ENCODE results near the gene DDX1. TPM values are rescaled to one million over a fixed set of nuclear protein-coding genes. Genes with fewer than 3 reads are reported as not detected.

DDX1 gene
- total and polyA plus RNA-seq, 10 of the 15 experiments (the other 5 are each of a cell fraction or from before 2014, with no cell fraction given) = 53.2 to 134 (median 85.6) TPM

- ChIA-PET CTCF (interaction anchor here (2.2 to 4.7 kb wide), 2 partner anchors 14 to 27 kb away, joined by 6 to 26 read pairs; no protein-coding TSS in a partner anchor), SMC1A (ENCODE audit: uncharacterized antibody, unreplicated experiment) (no interaction called here), POLR2A (no interaction called here), RAD21 (ENCODE audit: unreplicated experiment) (no interaction called here)
- no peak overlapping the region for H3K9ac ChIP-seq (ENCODE audit: control insufficient read depth, insufficient read depth, low read length)
- TF ChIP-seq GABPA (IDR thresholded peaks at IDR 0.05; ENCODE audit: low read depth) (no peak), SP1 (IDR thresholded peaks at IDR 0.05; ENCODE audit: low read depth, low read length) (no peak), KLF5 (IDR thresholded peaks at IDR 0.05; ENCODE audit: partially characterized antibody) (no peak), ZBTB4 (CRISPR knock-in tag; IDR thresholded peaks at IDR 0.05) (no peak), ATF3 (IDR thresholded peaks at IDR 0.05; ENCODE audit: borderline replicate concordance, extremely low read depth, low read depth, low read length) (no peak), RELA (IDR thresholded peaks at IDR 0.05; ENCODE audit: borderline replicate concordance, partially characterized antibody) (no peak), MYC (IDR thresholded peaks at IDR 0.05; ENCODE audit: insufficient read depth, insufficient read length, insufficient replicate concordance, low read length, severe bottlenecking) (no peak)
- ATAC-seq = no peak
- H3K9me3 ChIP-seq (replicated peaks; ENCODE audit: control insufficient read depth, insufficient read depth, low read length) = no peaks in the 10 kb centered on the region
- no peak overlapping the region for H2AFZ ChIP-seq (ENCODE audit: control insufficient read depth, low read depth, low read length)
- no peak overlapping the region for H3K27ac ChIP-seq (ENCODE audit: control insufficient read depth, insufficient read depth)
- WGBS (ENCODE audit: insufficient coverage, insufficient replicate concordance, low lambda C conversion rate, missing lambda C conversion rate) = 94% methylated on average over 9 of the region's 9 CpGs
- no peak for FAIRE-seq
- peaks cover 21% of the 10 kb centered on the region for H3K79me2 ChIP-seq (ENCODE audit: control insufficient read depth, insufficient read depth, low read length)
- no peaks in the 10 kb centered on the region for H3K36me3 ChIP-seq (ENCODE audit: control insufficient read depth in 2 of 2, insufficient read depth in 2 of 2, low read length in 1 of 2)
- in situ Hi-C loops (cut with MboI) = no loop called here
- no peaks in the 10 kb centered on the region for H3K27me3 ChIP-seq (replicated peaks in 1 of 2; ENCODE audit: control insufficient read depth in 2 of 2, insufficient read depth in 2 of 2, low read length in 1 of 2)
- H4K20me1 ChIP-seq (ENCODE audit: control insufficient read depth, insufficient read depth) = no peaks in the 10 kb centered on the region
- no peak for DNase-seq (ENCODE audit: low read depth, low spot score)
- BruUV-seq (replicated peaks) = no TSS peak
- intact Hi-C loops (cut with micrococcal nuclease; ENCODE audit: unreplicated experiment) = no loop called here
- no peak overlapping the region for H3K4me2 ChIP-seq (ENCODE audit: control insufficient read depth, insufficient read depth)
- no peak overlapping the region for H3K4me3 ChIP-seq
- no peaks in the 10 kb centered on the region for H3K4me1 ChIP-seq (ENCODE audit: control insufficient read depth, insufficient read depth, low read length)
These were observed 28.2 kb upstream of the DDX1 start for GRCh38 chr2:15563227-15564100.
